ENCODE data around the gene SNRK. TPM values are rescaled to one million over a fixed set of nuclear protein-coding genes. Genes with fewer than 3 reads are reported as not detected.

SNRK gene, protein sequence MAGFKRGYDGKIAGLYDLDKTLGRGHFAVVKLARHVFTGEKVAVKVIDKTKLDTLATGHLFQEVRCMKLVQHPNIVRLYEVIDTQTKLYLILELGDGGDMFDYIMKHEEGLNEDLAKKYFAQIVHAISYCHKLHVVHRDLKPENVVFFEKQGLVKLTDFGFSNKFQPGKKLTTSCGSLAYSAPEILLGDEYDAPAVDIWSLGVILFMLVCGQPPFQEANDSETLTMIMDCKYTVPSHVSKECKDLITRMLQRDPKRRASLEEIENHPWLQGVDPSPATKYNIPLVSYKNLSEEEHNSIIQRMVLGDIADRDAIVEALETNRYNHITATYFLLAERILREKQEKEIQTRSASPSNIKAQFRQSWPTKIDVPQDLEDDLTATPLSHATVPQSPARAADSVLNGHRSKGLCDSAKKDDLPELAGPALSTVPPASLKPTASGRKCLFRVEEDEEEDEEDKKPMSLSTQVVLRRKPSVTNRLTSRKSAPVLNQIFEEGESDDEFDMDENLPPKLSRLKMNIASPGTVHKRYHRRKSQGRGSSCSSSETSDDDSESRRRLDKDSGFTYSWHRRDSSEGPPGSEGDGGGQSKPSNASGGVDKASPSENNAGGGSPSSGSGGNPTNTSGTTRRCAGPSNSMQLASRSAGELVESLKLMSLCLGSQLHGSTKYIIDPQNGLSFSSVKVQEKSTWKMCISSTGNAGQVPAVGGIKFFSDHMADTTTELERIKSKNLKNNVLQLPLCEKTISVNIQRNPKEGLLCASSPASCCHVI
- total RNA-seq (2021) (7.1 and 7.3 TPM in 2 replicates), Bru-seq, nascent RNA (percentile 70 among the genes with signal in this experiment), BruChase-seq, experiment 1, labeled RNA remaining after a 2-hour chase (percentile 65 among the genes with signal in this experiment), BruChase-seq, experiment 2, labeled RNA remaining after a 6-hour chase (percentile 48 among the genes with signal in this experiment)
- long read RNA-seq, full-length matches to known transcripts = 3 of 9 reads
- long read RNA-seq, partial matches to known transcripts = 0 of 9 reads
- long read RNA-seq, other reads (novel, unspliced or antisense) = 6 of 9 reads

DNA sequence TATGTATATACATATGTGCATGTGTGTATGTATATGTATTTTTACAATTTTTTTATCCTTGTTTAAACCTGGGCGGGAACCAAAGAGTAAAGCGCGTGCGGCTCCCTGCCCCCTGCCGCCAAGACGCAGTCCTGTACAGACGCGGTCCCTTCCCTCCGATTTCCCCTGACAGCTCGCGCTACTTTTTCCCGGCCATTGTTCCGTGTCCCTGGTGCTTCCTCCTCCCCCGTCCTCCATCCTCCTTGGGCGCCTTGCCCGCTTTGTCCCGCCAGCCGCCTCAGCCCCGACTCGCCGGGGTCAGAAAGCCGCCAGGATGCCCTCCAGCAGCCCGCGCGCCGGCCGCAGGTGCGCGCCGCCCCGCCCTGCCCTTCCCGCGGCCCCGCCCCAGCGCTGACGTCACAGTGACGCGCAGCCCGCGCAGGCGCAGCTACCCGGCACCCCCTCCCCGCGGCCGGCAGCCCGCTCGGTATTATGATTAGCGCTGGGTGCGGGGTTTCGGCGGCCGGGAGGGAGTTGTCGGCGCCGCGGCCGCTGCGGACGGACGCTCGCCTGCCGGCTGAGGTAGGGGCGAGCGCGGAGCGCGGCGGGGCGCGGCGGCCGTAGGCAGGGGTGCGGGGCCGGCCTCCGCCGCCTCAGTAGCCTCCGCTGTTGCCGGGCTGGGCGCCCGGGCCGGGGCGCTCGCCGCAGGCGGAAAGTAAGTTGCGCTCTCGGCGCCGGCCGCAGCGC, at the start of gene SNRK:
Gene SNRK, plus strand, starts transcription at position 426 of the 726 bp plus-strand sequence. CDS start 16,664 bp downstream, outside the sequence.
- no TSS peak for BruUV-seq (replicated peaks)

GRCh38 chr3:43238801-43239200, 47.5 kb upstream of the SNRK start:
- Histone ChIP-seq H3K9me3 (ENCODE audit: low read depth, low read length, poor library complexity, severe bottlenecking) (no peaks in the 10 kb centered on the region), H3K4me3 (ENCODE audit: low read depth, low read length, poor library complexity, severe bottlenecking) (no peak overlapping the region), H3K4me1 (ENCODE audit: insufficient read depth, low read length, poor library complexity, severe bottlenecking) (no peaks in the 10 kb centered on the region), H3K27ac (ENCODE audit: low read depth, low read length, poor library complexity, severe bottlenecking) (no peak overlapping the region), H3K36me3 (ENCODE audit: insufficient read depth, low read length, poor library complexity, severe bottlenecking) (no peaks in the 10 kb centered on the region), H3K27me3 (replicated peaks; ENCODE audit: insufficient read depth, low read depth, low read length, poor library complexity) (no peaks in the 10 kb centered on the region)
- DNase-seq (ENCODE audit: low spot score) = no peak
- POLR2A ChIA-PET (ENCODE audit: low non-redundant PET) = no interaction called here
- TF ChIP-seq, protein P1, sequence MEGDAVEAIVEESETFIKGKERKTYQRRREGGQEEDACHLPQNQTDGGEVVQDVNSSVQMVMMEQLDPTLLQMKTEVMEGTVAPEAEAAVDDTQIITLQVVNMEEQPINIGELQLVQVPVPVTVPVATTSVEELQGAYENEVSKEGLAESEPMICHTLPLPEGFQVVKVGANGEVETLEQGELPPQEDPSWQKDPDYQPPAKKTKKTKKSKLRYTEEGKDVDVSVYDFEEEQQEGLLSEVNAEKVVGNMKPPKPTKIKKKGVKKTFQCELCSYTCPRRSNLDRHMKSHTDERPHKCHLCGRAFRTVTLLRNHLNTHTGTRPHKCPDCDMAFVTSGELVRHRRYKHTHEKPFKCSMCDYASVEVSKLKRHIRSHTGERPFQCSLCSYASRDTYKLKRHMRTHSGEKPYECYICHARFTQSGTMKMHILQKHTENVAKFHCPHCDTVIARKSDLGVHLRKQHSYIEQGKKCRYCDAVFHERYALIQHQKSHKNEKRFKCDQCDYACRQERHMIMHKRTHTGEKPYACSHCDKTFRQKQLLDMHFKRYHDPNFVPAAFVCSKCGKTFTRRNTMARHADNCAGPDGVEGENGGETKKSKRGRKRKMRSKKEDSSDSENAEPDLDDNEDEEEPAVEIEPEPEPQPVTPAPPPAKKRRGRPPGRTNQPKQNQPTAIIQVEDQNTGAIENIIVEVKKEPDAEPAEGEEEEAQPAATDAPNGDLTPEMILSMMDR (conservative IDR thresholded peaks at IDR 0.05; ENCODE audit: low read depth, low read length) = no peak
- no peak for TF ChIP-seq EZH2 (IDR thresholded peaks at IDR 0.05; ENCODE audit: borderline replicate concordance, low read depth, low read length, poor library complexity, severe bottlenecking)
- intact Hi-C loops (cut with micrococcal nuclease; ENCODE audit: unreplicated experiment) = no loop called here
- BruUV-seq (replicated peaks) = no TSS peak
- CTCF ChIA-PET = no interaction called here

More for the DNA sequence above, at the start of gene SNRK:
- H3K9me3 ChIP-seq (ENCODE audit: low read depth, low read length, poor library complexity, severe bottlenecking) = no peaks in the 10 kb centered on the region
- peak within 1 kb of the TSS; percentile 60 for H3K4me3 ChIP-seq (ENCODE audit: low read depth, low read length, poor library complexity, severe bottlenecking)
- POLR2A ChIA-PET (ENCODE audit: low non-redundant PET) = interaction anchor here (0.6 kb wide), 1 partner anchor 53 kb away, joined by 4 read pairs; no protein-coding TSS in a partner anchor
- H3K4me1 ChIP-seq (ENCODE audit: insufficient read depth, low read length, poor library complexity, severe bottlenecking) = no peaks in the 10 kb centered on the region
- H3K27ac ChIP-seq (ENCODE audit: low read depth, low read length, poor library complexity, severe bottlenecking) = peak within 1 kb of the TSS; percentile 61
- peak; percentile 66 for DNase-seq (ENCODE audit: low spot score)
- peaks cover 4% of the 10 kb centered on the region for H3K27me3 ChIP-seq (replicated peaks; ENCODE audit: insufficient read depth, low read depth, low read length, poor library complexity)
- intact Hi-C loops (cut with micrococcal nuclease; ENCODE audit: unreplicated experiment) = no loop called here
- H3K36me3 ChIP-seq (ENCODE audit: insufficient read depth, low read length, poor library complexity, severe bottlenecking) = no peaks in the 10 kb centered on the region
- CTCF ChIA-PET = no interaction called here
- TF ChIP-seq, protein P1 (conservative IDR thresholded peaks at IDR 0.05; ENCODE audit: low read depth, low read length) = 0 out of 2 replicates have a peak, but pooled peaks have one; percentile 22
- no peak for TF ChIP-seq EZH2 (IDR thresholded peaks at IDR 0.05; ENCODE audit: borderline replicate concordance, low read depth, low read length, poor library complexity, severe bottlenecking)

GRCh38 chr3:43239755-43240154, 46.6 kb upstream of the SNRK start:
- POLR2A ChIA-PET (ENCODE audit: low non-redundant PET) = no interaction called here
- H3K4me1 ChIP-seq (ENCODE audit: insufficient read depth, low read length, poor library complexity, severe bottlenecking) = no peaks in the 10 kb centered on the region
- no peaks in the 10 kb centered on the region for H3K9me3 ChIP-seq (ENCODE audit: low read depth, low read length, poor library complexity, severe bottlenecking)
- no peak overlapping the region for H3K27ac ChIP-seq (ENCODE audit: low read depth, low read length, poor library complexity, severe bottlenecking)
- no peaks in the 10 kb centered on the region for H3K27me3 ChIP-seq (replicated peaks; ENCODE audit: insufficient read depth, low read depth, low read length, poor library complexity)
- no peak for TF ChIP-seq EZH2 (IDR thresholded peaks at IDR 0.05; ENCODE audit: borderline replicate concordance, low read depth, low read length, poor library complexity, severe bottlenecking)
- TF ChIP-seq, protein P1 (conservative IDR thresholded peaks at IDR 0.05; ENCODE audit: low read depth, low read length) = no peak
- H3K36me3 ChIP-seq (ENCODE audit: insufficient read depth, low read length, poor library complexity, severe bottlenecking) = no peaks in the 10 kb centered on the region
- DNase-seq (ENCODE audit: low spot score) = no peak
- H3K4me3 ChIP-seq (ENCODE audit: low read depth, low read length, poor library complexity, severe bottlenecking) = no peak overlapping the region
- intact Hi-C loops (cut with micrococcal nuclease; ENCODE audit: unreplicated experiment) = no loop called here
- no TSS peak for BruUV-seq (replicated peaks)
- CTCF ChIA-PET = no interaction called here

All from A673 (cell line).